ENCODE measurements around the gene CD63.

Gene CD63

DNA sequence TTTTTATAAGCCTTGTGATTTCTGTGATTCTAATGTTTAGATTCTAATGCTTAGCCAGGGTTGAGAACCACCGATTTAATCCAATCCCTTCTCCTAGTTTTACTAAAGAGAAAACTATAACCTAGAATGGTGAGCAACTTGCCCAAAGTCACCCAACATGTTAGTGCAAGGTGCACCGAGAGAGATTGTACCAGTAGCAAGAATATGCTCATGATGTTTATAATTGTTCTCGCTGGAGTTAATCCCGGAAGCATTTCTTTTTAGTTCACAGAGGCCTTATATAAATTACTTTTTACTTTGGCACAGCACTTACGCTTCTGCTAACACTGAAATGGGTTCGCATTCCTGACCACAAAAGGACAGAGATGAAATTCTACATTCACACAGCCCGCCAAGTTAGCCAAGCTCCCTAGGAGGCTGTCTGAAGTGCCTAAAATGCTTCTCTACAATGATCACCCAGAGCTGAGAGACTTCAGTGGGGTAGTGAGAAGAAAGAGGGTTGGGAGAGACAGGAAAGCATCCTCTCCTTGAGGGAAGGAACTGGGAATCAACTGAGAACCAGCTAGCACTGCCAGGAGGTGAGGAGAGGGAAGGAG, 13.5 kb downstream of the CD63 start:
- no peak for DNase-seq
- in situ Hi-C loops (cut with HindIII; ENCODE audit: low pct_ligation_motif_present, low sequenced_read_pairs), result no loop called here
- TF ChIP-seq, protein P1, sequence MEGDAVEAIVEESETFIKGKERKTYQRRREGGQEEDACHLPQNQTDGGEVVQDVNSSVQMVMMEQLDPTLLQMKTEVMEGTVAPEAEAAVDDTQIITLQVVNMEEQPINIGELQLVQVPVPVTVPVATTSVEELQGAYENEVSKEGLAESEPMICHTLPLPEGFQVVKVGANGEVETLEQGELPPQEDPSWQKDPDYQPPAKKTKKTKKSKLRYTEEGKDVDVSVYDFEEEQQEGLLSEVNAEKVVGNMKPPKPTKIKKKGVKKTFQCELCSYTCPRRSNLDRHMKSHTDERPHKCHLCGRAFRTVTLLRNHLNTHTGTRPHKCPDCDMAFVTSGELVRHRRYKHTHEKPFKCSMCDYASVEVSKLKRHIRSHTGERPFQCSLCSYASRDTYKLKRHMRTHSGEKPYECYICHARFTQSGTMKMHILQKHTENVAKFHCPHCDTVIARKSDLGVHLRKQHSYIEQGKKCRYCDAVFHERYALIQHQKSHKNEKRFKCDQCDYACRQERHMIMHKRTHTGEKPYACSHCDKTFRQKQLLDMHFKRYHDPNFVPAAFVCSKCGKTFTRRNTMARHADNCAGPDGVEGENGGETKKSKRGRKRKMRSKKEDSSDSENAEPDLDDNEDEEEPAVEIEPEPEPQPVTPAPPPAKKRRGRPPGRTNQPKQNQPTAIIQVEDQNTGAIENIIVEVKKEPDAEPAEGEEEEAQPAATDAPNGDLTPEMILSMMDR (IDR thresholded peaks at IDR 0.05; ENCODE audit: low read depth, low read length, missing control alignments), result no peak
- no peaks in the 10 kb centered on the region for H3K36me3 ChIP-seq (replicated peaks)
- peaks cover 1% of the 10 kb centered on the region for H3K27me3 ChIP-seq (replicated peaks)
- peak overlapping the region; percentile 78 for H3K27ac ChIP-seq
- peak overlapping the region; percentile 79 for H3K4me3 ChIP-seq (ENCODE audit: low read depth, low read length)

DNA sequence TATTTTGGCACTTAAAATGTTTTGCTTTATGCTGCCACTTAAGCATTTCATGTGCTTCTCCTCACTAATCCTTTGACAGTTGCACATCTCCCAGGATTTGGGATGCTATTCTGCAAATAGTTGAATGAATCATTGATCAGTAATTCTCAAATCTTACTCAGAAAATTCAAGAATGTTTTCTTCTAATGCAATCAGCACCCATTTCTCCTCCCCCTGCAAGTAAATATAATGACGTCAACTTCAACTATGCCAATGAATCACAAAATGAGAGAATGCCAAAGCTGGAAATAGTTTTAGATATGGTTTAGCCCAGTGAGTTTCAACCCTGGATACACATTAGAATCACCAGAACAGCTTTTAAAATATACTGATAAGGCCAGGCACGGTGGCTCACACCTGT, 15.1 kb downstream of the CD63 start:
- in situ Hi-C loops (cut with HindIII; ENCODE audit: low pct_ligation_motif_present, low sequenced_read_pairs), result no loop called here
- Histone ChIP-seq H3K36me3 (replicated peaks) (no peaks in the 10 kb centered on the region), H3K4me3 (ENCODE audit: low read depth, low read length) (no peak overlapping the region), H3K27ac (peak overlapping the region; percentile 17), H3K27me3 (replicated peaks) (peaks cover 6% of the 10 kb centered on the region)
- TF ChIP-seq, protein P1 (IDR thresholded peaks at IDR 0.05; ENCODE audit: low read depth, low read length, missing control alignments), result no peak
- peak; percentile 45 for DNase-seq

DNA sequence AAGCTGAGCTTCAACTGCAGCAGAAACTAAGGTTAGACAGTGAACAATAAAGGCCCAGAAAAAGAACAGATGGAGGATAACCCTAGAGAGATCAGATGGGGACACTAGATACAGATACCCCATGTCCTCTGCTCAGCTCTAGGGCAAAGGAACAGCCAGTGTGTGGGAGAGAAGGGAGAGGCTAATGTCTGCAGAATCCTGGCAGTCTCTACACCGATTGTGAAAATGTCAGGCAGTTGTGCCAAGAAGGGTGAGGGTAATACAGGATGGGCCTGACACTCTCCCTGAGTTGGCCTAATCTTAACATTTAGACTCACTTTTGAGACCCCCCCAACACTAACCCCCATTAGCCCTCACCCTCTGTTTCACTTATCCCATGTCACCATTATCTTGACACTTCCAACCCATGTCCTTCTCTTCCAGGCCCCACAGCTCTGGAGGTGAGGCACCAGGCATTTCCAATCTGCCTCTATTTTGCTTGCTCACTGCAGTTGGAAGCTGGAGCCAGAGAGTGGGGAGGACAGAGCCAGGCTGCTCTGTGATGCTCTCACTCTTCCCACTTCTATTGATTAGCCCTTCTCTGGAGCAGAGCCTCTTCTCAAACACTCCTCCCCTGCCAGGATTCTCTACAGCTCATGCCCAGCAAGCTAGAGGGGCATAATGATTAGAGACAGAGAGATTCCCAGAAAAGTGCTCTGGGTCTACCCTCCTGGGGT, 16.0 kb downstream of the CD63 start:
- in situ Hi-C loops (cut with HindIII; ENCODE audit: low pct_ligation_motif_present, low sequenced_read_pairs), result no loop called here

DNA sequence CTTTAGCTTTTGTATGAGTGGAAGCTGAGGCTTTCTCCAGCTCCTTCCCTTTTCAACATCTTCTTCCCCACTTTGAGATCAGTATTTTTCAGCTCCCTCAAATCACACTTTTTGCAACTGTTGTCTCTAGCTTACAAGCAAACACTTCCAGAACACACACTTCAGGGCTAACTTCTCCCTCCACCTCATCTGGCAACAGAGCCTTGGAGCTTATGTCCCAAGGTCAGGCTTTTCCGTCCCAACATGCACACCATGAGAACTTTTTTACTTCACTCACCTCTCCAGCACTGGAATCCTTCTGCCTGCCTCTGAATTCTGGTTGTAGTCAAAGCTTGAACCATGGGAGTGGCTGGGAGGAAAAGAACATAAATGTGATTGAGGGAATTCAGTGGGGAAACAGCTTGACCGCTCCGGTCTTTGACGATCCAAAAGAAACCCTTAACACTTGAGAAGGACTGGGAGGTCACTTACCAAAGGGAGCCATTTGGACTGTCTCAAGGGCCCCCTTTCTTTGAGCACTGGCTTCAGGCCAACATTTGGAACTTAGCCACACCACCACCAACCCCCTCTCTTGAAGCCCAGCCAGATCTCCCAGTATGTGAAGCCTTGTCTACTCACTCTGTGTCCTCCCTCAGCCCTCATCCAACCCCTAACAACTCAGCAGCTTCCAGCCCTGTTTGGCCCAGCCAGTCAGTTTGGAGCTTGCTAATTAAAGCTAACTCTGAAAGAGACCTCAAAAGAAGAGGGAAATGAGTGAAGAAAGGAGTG, 16.8 kb downstream of the CD63 start:
- TF ChIP-seq, protein P1 (IDR thresholded peaks at IDR 0.05; ENCODE audit: low read depth, low read length, missing control alignments), result no peak
- H3K4me3 ChIP-seq (ENCODE audit: low read depth, low read length), result no peak overlapping the region
- no peak overlapping the region for H3K27ac ChIP-seq
- H3K36me3 ChIP-seq (replicated peaks), result no peaks in the 10 kb centered on the region
- DNase-seq, result no peak
- in situ Hi-C loops (cut with HindIII; ENCODE audit: low pct_ligation_motif_present, low sequenced_read_pairs), result no loop called here
- H3K27me3 ChIP-seq (replicated peaks), result peaks cover 10% of the 10 kb centered on the region

More for the DNA sequence above, 16.0 kb downstream of the CD63 start:
- Histone ChIP-seq H3K36me3 (replicated peaks) (no peaks in the 10 kb centered on the region), H3K27me3 (replicated peaks) (peaks cover 6% of the 10 kb centered on the region), H3K27ac (no peak overlapping the region), H3K4me3 (ENCODE audit: low read depth, low read length) (no peak overlapping the region)
- DNase-seq, result no peak
- TF ChIP-seq, protein P1 (IDR thresholded peaks at IDR 0.05; ENCODE audit: low read depth, low read length, missing control alignments), result no peak

DNA sequence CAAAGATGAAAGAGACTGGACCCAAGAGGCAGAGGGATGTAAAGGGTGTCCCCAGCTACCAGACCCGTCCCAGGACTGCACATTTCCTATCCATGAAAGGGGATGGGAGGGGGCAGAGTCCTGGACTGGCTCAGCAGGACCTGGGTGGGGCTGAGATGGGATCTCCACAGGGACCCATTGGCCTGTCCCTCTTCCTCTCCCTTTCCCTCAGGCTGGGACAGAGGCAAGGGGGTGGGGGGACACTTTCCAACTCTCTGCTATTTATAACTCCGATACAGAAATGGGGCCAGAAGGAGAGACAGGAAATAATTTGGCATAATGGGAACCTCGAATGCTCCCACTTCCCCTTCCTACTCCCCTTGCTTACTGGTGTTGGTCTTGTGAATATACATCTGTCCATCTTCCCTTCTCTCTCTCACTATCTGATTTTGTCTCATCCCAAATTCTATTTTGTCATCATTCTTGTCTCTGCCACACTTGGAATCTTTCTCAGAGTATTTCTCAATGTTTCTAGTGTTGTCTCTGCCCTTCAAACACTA, 20.0 kb downstream of the CD63 start:
- in situ Hi-C loops (cut with HindIII; ENCODE audit: low pct_ligation_motif_present, low sequenced_read_pairs), result no loop called here
- Histone ChIP-seq H3K27ac (no peak overlapping the region), H3K4me3 (ENCODE audit: low read depth, low read length) (no peak overlapping the region), H3K27me3 (replicated peaks) (peaks cover 14% of the 10 kb centered on the region), H3K36me3 (replicated peaks) (no peaks in the 10 kb centered on the region)
- DNase-seq, result no peak
- TF ChIP-seq, protein P1 (IDR thresholded peaks at IDR 0.05; ENCODE audit: low read depth, low read length, missing control alignments), result no peak
